HG02885 (cell line): ENCODE results near the gene C11orf71.

ENCODE experiments used
- ATAC-seq: cut with Tn5 transposase; IDR thresholded peaks from one replicate; pipeline ENCODE4 v1.9.1; 2021; ENCODE audit warnings: mild to moderate bottlenecking; ENCODE audit not compliant: unreplicated experiment, poor library complexity

The C11orf71 gene

GRCh38 chr11:114400216-114400914 lies at the start of gene C11orf71, which contains the start of gene RBM7:
TSS of gene C11orf71 (minus strand) at chr11:114400511. CDS start at chr11:114400331, 180 bp downstream.
TSS of gene RBM7 (plus strand) at chr11:114400666. CDS start at chr11:114400672, 6 bp downstream.
- ATAC-seq: peak; percentile 92

DNA sequence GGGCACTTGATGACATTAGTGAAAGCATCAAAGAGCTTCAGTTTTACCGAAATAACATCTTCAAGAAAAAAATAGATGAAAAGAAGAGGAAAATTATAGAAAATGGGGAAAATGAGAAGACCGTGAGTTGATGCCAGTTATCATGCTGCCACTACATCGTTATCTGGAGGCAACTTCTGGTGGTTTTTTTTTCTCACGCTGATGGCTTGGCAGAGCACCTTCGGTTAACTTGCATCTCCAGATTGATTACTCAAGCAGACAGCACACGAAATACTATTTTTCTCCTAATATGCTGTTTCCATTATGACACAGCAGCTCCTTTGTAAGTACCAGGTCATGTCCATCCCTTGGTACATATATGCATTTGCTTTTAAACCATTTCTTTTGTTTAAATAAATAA lies 49.5 kb upstream of the C11orf71 start:
- no peak for ATAC-seq

DNA sequence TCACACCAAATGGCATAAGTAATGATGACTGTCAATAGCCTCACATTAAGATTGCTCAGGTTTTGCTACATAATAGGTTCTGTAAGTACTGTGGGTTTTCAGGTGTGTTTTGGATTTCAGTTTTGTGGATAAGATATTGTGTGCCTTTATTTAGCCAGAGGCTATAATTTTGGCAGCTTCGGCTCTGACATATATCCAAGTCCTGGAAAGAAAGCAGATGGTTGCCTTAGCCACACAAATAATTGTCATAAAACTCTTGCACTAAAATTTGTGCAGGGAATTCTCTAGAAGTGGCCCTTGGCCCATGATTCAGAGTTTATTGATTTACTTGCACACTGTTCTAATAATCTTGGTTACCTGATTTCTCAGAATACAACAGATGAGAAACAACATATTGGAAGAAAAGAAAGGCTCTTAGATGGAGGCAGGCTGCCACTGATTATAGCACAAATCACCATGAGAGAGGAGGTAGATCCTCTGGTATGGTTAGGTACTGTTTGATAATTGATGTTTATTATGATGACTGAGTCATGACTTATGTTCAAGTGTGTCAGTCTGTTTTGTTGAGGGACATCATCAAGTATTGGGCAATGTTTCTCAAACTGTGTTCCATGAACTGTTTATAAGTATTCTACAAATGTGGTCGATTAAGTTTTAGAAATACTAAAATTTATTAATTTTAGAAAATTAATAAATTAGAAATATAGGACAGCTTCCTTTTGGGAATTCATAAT lies 48.6 kb upstream of the C11orf71 start:
- no peak for ATAC-seq

DNA sequence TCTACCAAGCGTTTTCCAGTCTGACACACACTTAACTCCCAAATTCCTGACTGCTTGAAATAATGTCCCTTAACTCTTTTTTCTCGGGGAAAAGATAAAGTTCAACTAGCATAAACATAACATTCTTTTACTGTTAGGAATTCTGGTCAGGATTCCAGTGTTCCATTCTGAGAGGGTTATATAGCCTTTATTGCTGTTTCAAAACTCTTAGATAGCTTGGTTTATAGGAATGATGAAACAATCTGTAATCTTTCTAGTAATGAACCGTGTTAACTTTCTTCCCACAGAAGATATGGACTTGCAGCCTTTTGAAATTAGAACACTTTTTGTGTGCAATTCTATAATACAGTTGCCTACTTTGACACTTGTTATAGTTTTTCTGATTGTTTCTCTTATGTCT lies 47.6 kb upstream of the C11orf71 start:
- ATAC-seq: no peak

GRCh38 chr11:114447444-114447843 lies 47.1 kb upstream of the C11orf71 start:
- no peak for ATAC-seq

DNA sequence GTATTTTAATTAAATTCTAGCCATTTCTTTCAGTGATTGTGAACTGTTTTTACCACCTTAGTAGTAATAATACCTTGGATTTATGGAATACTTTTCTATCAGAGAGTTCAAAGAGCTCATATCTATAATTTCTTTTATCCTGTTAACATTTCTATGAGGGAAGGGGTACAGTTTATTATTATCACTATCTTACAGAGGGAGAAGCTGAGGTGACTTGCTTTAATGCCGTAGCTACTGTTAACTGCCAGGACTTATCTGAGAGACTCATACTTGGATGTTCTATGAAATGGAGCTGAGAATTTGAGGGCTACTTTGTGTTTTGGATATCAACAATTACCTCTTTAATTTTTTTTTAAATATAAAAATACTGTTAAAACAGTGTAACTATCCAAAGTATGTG lies 42.2 kb upstream of the C11orf71 start:
- ATAC-seq: no peak

GRCh38 chr11:114441921-114442320 lies 41.6 kb upstream of the C11orf71 start:
- ATAC-seq: no peak

DNA sequence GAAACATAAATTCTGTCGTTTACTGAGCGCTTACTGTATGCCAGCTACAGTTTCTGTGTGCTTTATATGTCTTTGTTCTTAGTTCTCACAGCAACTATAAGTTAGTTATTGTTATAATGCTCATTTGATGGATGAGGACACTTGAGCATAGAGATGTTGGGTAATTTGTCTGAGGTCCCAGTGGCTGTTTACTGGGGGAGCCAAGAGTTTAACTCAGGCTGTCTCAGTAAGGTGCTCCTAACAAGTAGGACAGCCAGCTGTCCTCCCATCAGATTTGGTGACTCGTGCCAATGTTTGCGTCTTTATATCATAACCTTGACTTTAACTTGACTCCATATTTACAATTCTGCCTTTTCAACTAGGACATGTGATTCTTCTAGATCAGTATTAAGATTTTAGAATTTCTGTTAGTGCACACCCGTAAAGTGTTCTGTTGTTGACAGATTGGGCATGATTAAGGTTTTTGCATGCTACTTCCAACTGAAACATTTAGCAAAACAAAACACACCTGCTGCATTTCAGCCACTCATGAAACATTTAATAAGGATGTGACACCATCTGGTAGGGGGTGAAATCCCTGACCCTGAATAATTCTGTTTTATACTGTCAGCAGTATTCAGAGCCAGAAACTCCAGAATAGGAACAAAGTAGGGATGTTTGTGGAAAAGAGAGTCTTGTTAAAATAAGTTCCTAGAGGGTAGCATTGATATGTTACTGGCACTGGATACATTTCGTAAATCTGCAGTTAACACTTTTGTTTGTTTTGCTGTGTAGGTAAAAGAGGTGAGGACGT lies 40.9 kb upstream of the C11orf71 start:
- ATAC-seq: no peak

GRCh38 chr11:114440121-114440860 lies 40.0 kb upstream of the C11orf71 start:
- no peak for ATAC-seq

GRCh38 chr11:114439229-114440120 lies 39.2 kb upstream of the C11orf71 start, which contains the start of gene REXO2:
TSS of gene REXO2 (plus strand) at chr11:114439467. CDS start at chr11:114439529, 62 bp downstream.
- peak; percentile 99 for ATAC-seq

DNA sequence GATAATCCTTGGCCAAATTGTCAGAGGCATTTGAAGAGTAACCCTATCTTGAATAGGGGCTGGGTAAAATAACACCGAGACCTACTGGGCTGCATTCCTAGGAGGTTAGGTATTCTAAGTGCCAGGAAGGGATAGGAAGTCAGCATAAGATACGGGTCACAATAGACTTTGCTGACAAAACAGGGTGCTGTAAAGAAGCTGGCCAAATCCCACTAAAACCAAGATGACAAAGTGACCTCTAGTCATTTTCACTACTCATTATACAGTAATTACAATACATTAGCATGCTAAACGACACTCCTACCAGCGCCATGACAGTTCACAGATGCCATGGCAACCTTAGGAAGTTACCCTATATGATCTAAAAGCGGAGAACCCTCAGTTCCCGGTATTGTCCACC lies 38.0 kb upstream of the C11orf71 start:
- no peak for ATAC-seq

DNA sequence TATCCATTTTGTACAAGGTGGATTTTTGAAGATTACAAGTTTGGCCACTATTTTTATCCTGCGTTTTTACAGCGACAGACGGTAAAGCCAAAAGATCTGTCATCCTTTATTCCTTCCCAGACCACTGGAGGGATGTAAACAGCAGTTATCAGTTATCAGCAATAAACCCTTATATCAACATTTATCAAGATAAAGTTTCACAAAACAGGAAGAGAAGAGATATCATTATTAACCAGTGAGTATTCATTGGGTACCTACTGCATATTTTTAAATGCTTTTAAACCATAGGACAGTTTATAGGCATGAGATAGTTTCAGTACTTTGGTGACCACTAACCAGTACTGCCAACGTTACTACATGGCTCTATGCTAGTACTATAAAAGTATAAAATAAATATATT lies 33.1 kb upstream of the C11orf71 start:
- no peak for ATAC-seq

- ATAC-seq: no peak
Measured at GRCh38 chr11:114432893-114433292, 32.6 kb upstream of the C11orf71 start.

- ATAC-seq: no peak
Measured at GRCh38 chr11:114430290-114430689, 30.0 kb upstream of the C11orf71 start.

DNA sequence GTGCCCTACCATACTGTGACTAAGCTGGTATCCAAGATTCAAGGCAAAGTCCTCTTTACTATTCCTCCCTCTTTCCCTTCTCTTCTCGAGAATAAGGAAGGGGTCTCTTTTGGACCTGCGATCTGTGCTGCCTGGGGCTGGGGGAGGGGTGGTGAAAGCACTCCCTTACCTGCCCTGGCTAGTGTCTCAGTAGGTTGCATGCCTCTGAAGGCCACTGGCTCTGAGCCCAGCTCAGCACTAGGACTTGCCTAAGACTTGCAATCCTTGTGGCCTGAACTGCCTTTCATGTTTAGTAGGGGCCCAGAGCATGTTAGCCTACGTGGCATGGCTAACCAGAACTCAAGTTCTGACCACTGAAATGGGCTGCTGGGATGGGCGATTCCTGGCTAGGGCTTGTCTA lies 26.0 kb upstream of the C11orf71 start:
- ATAC-seq: no peak

GRCh38 chr11:114416441-114416961 lies 16.2 kb upstream of the C11orf71 start:
- no peak for ATAC-seq

GRCh38 chr11:114413958-114414357 lies 13.6 kb upstream of the C11orf71 start:
- no peak for ATAC-seq

DNA sequence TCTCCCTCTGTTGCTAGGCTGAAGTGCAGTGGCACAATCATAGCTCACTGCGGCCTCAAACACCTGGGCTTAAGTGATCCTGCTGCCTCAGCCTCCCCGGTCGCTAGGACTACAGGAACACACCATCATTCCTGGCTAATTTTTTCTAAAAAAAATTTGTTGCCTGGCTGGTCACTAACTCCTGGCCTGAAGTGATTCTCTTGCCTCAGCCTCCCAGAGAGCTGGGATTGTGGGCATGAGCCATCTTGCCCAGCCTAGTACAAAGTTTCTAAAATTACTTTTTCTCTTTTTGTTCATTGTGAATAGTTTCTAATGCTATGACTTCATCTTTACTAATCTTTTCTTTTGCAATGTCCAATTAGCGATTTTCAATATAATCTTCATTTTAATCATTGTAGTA lies 12.6 kb upstream of the C11orf71 start:
- no peak for ATAC-seq

DNA sequence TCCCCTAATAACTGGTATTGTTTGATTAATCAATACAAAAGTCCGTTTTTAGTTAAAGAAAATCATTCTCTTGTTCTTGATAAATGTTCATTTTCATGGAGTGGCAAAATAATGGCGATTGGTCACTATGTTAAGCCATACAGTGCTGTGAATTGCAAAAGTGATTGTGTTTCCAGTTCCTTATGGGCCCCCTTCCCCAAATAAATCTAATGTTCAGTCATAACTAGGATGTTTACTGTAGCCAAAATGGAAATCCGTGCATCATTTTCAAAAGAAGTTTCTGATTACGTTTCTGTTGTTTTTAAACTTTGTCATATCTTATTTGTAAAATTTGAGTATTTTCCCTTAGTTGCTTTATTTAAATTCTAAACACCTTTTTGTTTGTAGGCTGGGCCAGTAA lies 1.0 kb upstream of the C11orf71 start:
- no peak for ATAC-seq
